ENCODE data around the gene CA5A.
"Not testable (repeated sequence)": the region's sequence is repeated elsewhere in the genome, so short reads cannot be mapped to it uniquely, and the experiment has no call there.

CA5A gene

DNA sequence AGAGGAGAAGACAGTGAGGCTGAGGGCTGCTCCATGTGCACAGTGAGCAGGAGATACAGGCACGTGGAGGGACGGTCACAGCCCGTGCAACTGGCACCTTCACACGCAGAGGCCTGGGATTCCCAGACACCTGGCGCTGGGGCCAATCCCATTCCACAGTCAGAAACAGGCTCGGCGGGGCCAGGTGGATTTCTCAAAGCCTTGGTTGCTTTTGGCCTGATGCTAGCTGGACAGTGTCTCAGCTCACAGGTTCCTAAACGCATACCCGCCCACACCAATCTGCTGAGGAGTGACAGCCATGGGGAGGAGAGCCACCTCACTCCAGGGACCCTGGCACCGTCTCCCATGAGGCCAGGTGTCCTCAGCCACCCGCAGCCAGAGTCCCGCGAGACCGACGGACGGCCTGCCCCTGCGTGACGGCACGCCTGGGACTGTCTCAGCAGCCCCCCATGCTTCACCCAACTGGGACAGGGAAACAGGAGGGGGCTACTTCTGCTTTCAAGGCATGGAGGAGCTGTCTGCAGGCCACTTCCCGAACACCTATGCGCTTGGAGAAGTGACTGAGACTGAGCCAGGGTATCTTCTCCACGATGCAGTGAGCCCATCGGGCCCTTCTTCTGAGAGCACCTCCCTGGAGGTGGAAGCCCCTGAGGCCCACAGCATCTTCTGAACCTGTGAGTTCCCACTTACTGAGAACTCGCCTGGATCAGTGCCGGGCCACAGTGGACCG, 73.6 kb downstream of the CA5A start:
- DNase-seq, result not testable (repeated sequence)

DNA sequence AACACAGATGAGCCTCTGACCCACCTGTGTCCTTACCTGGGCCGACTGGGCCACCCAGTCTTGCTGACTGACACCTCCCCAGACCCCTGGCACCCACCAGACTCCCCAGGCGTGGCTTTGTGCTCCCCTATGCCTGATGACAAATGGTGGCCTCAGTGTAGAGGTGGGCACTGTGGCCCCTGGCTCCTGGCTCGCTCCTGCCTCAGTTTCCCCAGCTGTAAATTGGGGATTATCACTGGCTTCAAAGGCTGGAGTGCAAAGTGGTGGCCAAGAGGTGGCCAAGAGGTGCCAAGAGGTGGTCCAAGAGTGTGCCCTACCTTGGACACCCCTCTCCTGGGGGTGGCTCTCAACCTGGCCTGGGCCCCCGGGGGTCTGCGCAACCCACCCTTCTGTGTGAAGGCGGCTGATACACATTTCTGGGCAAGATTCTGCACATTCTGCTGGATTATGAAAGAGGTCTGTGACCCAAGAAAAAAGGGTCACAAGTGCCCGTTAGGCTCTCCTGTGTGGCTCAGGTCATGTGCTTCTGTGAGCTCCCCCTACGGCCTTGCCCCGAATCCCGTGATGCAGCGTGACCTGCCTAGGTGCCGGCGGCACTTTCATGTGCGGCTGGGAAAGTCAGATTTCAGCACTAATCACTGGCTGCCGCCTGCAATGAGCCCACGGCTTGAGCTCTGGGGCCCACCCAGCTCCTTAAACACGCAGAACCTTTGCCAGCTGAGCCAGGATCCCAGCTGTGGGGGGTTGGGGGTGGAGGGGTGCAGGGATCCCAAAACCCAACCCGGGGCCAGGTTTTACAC, 74.8 kb downstream of the CA5A start:
- DNase-seq, result not testable (repeated sequence)

DNA sequence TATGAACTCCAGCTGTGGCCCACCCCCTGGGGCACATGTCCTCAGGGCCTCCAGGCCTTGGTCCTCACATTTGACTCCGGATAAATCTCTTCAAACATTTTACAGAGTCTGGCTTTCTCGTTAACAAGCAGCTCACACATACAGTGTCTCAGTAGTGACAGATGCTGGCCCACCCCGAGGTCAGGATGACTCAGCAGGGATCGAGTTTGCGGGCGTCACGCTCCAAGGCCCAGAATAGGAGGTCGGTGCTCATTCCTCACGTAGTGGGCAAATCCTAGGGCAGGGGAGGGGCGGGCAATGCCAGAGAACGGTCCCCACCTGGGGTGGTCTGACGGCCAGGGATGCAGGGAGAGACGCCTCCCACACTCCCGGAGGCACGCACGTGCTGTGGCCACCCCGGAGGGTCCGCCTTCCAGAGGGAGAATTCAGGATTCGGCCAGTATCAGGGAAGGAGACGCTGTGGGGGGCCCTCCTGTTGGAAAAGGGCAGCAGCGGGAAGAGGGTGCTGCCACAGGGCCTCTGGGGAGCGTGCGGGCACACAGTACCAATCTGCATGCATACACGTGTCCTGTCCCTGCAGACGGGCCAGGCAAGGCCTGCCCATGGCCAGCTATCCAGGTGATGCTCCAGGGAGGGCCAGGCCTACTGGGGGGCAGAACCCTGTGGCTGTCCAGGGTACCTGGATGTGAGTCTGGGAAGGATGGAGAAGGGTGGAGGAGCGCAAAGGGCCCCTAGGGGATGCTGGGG, 75.6 kb downstream of the CA5A start:
- DNase-seq, result no peak

GRCh38 chr16:87858151-87858993, 78.0 kb downstream of the CA5A start:
- DNase-seq, result peak; percentile 31

- no peak for DNase-seq
Measured at GRCh38 chr16:87856791-87857228, 79.5 kb downstream of the CA5A start.

GRCh38 chr16:87855852-87856715, 80.2 kb downstream of the CA5A start:
- peak; percentile 47 for DNase-seq

DNA sequence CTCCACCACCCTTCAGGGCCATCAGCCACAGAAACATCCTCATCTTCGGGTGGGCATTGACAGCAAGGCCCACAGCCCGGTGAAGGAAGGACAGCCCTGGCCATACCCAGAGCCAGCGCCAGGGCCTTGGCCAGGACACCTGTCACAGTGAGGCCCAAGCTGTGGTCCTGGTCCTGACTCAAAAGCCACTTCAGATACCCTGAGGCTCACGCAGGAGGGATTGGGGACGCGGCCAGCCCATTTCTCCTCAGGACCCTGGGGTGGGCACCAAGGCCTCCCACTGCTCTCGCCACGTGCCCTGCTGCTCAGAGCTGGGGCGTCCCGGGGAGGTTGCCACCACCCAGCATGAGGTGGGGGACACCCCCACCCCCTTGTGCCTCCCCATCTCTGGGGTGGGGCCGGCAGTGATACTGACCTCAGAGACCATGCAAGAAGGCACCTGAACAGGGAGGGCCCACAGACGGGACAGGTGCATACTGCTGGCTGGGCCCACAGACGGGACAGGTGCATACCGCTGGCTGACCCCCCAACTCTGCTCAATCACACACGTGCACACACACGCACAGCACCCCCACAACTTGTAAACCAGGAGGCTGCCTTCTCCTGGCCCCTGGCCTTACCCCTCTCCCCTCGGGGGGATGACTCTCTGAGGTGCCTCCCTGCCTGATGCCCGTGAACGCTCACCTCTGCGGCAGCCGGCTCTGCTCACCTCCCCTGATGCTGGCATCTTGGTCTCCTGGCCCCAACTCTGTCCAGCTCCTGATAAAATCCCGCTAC, 81.2 kb downstream of the CA5A start:
- no peak for DNase-seq

- DNase-seq, result peak; percentile 49
Measured at GRCh38 chr16:87854053-87854906, 82.0 kb downstream of the CA5A start.

GRCh38 chr16:87853411-87854052, 82.8 kb downstream of the CA5A start:
- DNase-seq, result peak; percentile 87

- no peak for DNase-seq
Measured at GRCh38 chr16:87851601-87852000, 84.7 kb downstream of the CA5A start.

DNA sequence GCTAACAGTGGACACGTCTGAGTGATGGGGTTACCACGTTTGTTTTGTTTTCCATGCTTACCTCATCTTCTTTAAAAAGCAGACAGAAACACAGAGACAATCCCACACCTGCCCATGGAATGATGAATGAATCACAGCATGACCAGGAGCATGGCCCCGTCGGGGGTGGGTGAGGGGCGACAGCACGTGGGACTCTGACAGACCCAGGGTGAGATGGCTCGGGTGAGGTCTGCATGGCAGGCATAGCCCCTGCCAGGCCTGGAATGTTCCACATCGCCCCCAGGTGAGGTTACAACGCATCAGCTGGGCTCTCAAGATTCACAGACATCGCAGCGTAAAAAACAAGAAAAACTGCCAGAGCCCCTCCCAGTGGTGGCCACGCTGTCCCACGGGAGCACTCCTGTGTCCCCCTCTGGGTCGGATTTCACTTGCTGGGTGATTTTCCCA, 85.2 kb downstream of the CA5A start:
- no peak for DNase-seq

GRCh38 chr16:87850009-87851006, 86.0 kb downstream of the CA5A start:
- peak; percentile 77 for DNase-seq

- no peak for DNase-seq
Measured at GRCh38 chr16:87849419-87850008, 86.8 kb downstream of the CA5A start.

DNA sequence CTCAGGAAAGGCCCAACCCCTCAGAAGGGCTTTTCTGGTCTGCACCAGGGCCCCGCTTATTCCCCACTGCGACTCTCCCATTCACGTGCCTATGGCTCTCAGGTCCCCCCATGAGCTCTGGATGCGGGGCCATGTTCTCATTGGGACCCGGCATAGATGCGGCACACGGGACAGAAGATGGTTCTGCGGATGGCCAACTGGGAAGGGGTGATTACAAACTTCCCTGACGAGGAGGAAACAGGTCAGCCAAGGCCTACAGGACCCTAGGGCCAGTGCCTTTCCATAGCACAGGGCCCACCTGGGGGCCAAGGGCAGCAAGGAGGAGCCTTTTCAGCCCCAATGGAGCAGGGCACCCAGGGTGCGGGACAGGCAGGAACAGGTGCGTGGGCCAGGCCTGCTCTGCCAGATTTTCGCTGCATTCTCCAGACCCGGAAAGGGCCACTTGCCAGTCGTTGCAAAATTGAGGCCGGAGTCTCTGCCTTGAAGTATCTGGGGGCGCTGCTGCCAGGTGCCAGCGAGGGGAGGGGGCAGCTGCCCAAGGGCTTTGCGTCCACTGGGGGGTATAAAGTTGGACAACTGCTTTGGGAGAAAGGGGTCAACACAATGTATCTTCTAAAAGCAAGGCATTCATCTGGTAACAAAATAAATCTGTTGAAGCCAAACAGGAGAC, 87.5 kb downstream of the CA5A start:
- DNase-seq, result no peak

DNA sequence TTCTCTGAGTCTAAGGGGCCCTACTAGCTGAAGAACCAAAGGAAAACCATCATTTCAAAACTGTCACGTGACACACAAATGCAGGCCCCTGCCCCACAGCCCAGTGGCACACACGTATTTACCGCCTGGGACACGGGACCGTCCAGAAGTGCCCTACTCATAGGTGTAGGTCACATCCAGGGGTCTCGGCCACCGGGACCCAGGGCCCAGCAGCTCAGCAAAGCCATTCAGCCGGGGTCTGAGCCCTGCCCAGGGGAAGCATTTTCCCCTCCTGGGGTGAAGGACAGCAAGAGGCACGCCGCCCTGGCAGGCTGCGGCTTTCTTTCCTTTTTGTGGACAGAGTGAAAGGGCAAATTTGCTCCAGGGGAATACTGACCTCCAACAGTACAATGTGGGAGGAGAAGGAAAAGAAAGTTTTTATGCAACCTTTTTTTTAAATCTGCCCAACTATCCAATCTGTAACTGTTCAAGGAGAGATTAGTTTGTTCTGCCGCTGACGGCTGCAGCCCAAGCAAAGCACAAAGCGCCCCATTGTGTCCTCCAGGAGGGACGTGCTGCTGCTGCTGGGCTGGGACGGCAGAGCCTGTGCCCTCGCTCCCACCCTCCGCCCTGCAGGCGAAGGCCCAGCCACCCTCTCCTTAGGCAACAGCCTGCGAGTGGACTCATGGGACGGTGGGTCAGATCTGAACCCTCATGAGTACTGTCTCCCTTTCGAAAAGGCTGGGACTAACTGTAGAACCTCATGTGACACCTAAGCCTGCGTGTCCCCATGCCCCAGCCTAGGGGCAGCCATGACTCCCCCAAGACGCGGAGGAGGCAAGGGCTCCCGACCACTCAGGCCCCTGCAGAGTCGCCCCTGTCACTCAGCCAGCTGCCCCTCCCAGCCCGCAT, 88.3 kb downstream of the CA5A start:
- no peak for DNase-seq

- DNase-seq, result no peak
Measured at GRCh38 chr16:87847467-87847784, 88.9 kb downstream of the CA5A start.

All from CD4-positive, alpha-beta T cell treated with Interleukin-17A for 1 hour (primary cell).